ENCODE measurements around the gene HOTAIR.

HOTAIR gene

DNA sequence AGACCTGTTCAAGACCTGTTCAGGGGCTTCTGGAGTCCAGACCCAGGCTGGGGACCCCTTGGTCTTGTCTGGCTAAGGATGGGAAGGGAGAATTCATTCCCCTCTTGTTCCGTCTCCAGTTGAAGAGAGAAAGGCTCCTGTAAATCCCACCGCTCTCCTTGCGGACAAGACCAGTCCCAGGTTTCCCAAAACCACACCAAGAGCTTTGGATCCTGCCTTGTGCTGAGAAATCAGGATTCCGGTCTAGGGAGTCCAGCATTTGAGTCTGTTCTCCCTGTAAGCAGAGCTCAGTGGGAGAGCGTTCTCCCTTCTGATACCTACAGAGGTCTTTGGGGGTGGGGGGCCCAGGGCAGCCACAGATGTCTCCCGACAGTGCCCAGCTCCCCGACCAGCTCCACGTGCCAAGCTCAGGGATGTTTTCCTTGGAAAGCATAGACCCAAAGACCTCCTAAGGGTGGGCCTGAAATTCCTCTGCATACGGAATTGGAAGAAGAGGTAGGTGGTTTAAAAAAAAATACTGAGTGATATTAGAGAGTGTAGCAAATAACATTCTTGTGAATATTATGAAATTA is 34.2 kb downstream of the HOTAIR start:
- DNase-seq = no peak

DNA sequence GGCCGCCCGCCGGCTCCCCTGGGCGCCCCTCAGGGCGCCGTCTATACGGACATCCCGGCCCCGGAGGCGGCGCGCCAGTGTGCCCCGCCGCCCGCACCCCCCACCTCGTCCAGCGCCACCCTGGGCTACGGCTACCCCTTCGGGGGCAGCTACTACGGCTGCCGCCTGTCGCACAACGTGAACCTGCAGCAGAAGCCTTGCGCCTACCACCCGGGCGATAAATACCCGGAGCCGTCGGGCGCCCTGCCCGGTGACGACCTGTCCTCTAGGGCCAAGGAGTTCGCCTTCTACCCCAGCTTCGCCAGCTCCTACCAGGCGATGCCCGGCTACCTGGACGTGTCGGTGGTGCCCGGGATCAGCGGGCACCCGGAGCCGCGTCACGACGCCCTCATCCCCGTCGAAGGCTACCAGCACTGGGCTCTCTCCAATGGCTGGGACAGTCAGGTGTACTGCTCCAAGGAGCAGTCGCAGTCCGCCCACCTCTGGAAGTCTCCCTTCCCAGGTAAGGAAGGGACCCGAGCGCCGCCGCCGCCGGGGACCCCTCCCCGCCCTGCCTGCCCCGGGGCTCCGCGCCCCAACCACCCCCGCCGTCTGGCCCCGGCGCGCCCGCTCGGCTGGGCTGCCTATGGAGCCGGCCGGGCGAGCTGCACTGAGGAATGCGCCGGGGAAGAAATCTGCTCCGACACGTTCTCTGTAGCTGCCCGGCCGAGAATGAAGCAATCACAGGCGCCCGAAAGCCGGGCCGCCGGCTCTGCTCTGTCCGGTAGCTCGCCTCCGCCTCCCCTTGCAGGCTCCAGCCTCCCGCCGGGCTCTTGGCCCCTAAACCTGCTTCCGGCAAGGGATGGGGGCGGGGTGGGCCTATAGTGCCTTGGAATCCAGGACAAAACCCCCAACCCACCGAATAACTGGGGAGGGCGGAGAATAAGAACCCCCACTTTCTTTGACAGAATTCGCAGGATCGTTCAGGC is 35.3 kb downstream of the HOTAIR start:
- no peak for DNase-seq

DNA sequence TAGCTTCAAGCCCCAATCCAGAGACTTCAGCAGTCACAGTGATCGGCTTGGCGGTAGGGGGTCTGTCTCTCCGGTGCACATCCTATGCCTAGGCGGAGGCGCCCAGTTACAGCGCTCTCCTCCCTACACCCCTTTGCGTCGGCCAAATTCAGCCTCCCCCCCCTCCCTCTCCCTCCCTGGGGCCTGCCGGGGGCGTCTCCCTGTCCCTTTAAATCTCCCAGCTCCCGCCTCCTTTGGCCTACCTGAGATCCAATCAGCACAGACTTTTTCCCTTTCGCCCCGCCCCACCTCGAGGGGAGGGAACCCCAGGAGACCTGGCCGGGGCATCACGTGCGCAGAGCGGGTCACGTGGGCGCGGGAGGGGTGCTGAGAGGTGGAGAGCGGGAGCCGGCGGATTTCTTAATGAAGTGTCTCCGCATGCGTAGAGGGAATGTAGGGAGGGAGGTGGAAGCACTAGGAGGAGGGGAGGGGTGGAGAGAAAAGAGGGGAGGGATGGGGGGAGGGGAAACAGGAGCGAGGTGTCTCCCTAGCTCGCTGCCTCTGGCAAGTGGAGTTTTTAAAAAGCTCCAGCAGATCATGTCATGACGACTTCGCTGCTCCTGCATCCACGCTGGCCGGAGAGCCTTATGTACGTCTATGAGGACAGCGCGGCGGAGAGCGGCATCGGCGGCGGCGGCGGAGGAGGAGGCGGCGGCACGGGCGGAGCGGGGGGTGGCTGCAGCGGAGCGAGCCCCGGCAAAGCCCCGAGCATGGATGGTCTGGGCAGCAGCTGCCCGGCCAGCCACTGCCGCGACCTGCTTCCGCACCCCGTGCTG is 36.2 kb downstream of the HOTAIR start, which contains the start of gene HOXC13:
HOXC13 (plus strand) TSS at position 506 of the 815 bp plus-strand sequence; CDS start at position 582, 76 bp downstream.
- no peak for DNase-seq

DNA sequence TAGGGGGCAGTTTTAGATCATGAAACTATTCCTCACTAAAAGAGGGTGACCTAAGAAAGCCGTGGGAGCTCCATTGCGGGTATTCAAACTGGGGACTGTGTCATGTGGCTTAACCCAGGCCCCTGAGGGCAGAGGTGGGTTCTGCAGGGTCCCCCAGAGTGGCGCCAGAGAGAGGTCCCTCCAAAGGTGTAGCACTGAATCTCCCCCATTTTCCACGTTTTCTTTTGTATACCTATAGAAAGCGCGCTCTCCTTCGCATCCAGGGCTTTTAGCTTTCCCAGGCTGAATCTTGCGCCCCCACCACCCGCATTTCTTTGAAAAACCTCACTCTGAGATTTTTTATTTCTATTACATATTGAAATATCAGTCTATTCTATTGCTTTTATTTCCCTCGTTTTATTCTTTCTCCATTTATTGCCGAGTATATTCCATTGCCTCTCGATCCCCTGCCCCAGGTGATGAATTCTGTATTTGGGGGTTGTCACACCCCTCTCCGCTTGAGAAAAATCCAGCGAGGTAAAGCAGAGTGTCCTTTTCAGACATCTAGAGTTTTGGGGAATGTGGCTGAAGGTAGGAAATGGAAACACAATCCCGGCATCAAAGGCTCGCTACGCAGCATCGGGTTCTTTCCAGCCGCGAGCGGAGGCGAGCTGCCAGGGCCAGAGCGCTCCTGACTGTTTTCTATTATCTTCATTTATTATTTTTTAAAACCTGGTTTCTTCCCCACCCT is 37.0 kb downstream of the HOTAIR start:
- no peak for DNase-seq

DNA sequence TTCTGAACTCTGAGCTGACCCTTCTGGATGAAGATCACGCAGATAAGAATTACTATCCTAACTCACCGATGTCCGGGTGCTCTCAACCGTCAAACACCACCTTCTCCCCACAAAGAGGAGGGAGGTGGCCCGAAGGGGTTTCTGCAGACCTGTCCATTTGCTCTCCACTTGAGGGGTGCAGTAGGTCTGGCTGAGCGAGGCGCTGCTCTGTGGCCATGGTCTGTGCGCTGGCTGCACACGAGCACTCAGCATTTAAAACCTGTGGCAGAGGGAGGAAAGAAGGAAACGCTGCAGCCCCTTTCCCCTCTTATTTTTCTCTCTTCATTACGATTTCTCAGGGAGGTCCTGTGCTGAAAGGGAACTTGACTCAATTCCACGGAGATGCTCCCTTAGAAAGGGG is 37.7 kb downstream of the HOTAIR start:
- no peak for DNase-seq

DNA sequence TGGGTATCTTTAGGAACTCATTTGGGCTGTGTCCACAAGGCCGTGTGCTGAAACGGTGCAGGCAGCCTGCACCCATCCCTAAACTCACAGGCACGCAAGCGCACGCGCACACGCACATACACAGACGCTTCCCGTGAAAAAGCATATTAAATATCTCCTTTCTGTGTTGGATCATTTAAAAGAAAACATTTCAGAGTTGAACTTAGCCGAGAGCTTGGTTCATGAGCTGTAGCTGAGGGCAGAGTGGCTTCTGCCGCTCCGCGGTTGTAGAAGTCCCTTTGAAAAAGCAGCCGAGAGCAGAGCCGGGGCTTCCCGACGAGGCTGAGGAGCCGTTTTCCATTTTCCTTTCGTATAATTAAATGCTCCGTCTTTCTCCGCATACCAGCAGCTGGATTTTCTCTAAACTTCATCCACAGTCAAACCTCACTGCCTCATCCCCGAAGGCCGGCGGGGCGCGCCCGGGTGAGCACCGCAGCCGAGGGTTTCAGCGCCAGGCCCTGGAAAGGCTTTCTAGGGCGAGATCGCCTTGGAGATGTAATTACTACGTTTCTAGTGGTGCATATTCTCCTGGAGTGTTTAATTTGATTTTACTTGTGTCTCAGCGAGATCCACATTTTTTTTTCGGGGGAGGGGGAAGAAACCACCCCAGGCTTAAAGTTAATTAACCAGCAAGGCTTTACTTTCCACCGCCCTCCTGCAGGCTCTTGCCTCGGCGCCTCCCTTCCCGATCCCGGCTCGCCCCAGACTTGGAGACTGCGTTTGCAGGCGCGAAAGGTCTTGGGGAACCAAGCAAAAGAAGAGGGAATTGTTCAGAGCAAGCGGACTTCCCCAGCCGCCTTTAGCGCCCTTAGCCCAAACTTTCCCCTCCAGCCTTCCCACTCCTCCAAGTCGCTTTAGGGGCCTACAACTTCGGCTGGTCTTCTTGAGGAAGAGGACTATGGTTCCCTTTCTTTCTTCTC is 39.1 kb downstream of the HOTAIR start:
- DNase-seq = no peak

DNA sequence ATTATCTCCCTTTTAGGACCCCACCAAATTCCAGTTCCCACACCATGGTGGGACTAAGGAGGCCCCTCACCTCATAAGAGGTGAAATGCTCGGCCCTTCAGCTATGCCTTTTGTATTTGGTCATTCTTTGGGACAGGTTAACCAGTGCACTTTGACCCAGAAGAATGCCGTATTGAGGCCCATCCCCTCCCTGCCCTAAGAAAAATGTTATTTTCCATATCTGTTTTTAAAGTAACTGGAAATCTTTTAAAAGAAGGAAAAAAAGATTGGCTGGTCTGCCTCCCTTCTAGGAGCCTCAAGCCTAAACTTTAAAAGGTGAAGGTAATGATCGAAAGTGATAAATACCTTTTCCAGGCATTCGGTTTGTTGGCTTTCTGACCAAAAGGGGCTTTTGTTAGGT is 41.8 kb downstream of the HOTAIR start:
- no peak for DNase-seq

DNA sequence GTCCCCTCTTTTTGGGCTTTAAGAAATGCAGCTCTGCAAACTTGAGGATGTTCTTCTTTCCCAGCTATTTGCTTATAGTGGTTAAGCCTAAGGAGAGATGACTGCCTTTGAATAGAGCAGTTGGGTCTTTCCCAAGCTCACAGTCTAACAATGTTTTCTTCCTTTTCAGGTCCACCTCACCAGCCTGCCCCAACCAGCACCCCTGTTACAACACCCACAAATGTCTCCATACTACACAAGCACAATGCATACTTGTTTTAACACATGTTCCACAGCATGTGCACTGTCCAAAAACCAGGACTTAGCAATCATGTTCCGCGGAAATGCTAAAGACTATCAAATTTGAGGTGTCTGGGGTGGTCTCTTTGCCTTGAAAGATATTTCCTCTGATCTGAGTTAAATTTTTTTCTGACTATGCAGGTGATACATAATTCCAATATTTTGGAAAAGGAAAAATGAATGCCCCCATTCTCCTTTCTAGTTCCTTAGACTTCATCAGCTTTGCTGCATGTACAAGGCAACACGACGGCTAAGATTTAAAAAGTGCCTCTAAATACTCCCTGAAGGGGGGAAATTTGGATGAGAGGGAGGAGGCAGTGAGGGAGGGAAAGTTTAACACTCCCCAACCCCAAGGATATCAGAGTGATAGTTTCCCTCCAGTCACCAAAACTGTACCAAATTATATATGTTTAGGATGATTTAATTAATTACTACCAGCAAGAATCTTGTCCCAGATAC is 42.7 kb downstream of the HOTAIR start:
- DNase-seq = no peak

DNA sequence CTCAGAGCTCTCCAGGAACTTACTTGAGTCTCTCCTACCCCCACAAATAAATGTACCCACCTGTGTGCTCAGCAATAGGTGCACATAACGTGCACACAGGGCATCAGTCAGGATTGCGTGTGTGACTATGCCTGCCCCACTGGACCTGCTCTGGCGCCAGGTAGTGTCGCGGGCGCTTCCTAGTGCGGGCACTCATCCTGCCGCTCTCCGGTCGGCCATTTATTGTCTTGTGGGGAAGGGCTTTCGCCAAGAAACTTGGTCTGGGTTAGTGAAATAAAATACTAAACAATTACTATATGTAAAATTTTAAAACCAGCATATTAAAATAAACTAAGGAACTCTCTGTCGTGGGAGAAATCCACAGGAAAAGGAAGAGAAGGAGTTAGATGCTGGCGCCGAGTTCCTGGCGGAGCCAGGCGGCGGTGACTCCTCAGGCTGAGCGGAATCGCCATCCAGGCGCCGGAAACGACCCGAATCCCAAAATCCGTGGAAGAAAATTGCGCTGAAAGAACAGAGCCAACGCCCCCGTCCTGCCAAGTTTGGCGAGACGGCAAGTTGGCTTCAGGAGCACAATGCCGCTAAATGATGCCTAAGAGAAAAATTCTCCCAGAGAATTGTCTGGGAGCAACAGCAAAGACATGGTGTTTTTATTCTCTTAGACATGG is 44.0 kb downstream of the HOTAIR start:
- DNase-seq = no peak

DNA sequence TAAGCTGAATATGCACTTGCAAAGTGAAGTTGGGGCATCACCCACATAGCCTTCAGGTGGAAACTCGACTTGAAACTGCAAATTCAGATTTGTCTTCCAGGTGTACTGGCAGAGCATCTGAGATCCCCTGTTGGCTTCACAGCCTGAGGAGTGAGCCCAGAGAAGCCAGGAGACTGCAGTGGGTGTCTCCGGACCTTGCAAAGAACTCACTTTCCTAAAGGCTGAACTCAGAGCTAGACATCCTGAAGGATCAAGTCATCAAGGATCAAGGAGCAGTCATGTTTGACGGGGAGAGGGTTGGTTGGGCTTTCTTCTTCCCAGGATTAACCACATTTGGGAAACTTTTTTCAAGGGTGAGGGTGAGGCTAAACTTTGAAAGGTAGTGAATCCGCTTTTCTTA is 45.2 kb downstream of the HOTAIR start:
- no peak for DNase-seq

DNA sequence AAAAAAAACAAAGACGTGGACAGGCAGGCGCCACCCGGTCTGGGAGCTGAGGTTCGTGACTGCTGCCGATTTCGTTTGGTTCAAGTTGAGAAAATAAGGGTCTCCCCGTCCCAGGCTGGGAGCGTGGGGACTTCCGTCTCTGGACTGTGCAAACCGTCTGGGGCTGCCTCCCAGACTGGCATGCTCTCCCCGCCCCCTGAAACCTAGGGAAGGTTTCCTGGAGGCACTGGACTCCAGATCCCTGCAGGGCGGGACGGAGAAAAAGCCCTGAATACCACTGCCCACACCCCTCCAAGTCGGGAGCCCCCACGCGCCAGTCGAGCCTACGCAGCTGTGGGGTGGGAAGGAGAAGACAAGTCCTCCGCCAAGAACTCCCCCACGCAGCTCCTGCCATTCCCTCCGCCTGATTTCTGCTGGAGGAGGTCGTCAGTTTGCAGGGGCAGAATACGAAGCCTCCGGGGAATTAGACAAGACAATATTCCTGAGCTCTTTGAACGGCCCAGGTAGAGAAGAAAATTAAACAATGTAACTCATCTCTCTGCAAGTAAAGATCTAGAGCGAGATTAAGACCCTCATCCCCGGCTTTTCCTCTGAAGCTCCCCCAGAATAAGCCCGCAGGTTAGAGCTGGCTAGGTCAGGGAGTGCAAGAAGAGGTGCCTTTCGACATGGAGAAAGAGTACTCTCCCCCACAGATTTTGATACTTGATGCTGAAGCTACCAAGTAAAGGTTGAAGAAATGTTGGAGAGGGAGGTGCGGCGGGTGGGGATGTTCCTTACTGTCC is 46.5 kb downstream of the HOTAIR start:
- DNase-seq = no peak

DNA sequence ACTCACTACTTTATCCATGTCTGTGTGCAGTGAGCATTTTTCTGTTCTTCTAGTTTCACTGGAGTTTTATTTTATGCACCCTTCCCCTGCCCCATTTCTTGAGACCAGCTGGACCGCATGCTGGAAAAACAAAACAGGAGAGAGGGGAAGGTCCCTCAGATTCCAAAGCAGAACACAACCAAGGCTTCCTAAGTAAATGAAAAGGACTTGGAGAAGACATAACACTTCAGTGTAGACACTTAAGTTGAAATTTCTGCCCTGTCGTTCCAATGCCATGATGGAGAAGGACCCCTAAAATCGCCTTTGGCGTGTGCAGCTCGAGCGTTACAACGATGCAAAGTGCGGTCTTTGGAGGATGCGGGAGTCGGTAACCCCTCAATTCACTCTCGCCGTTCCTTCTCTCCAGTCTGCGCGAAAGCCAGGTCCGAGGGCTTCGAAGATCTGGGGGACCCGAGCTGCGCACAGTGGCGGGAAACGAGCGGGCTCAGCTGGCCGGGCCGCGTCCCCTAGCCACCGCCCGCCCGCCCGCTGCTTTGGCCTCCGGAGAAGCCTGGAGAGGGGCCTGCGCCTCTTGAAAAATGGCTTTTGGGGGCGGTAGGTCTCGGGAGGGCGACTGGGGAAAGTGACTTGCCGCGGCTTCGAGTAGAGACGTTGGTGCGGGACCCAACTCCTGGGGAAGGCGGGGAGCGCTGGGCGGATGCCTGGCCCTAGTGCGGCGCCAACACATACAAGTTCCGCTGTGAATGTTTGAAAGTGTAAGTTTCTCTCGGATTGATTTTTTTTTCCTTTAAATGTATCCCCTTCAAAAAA is 47.3 kb downstream of the HOTAIR start:
- DNase-seq = no peak

DNA sequence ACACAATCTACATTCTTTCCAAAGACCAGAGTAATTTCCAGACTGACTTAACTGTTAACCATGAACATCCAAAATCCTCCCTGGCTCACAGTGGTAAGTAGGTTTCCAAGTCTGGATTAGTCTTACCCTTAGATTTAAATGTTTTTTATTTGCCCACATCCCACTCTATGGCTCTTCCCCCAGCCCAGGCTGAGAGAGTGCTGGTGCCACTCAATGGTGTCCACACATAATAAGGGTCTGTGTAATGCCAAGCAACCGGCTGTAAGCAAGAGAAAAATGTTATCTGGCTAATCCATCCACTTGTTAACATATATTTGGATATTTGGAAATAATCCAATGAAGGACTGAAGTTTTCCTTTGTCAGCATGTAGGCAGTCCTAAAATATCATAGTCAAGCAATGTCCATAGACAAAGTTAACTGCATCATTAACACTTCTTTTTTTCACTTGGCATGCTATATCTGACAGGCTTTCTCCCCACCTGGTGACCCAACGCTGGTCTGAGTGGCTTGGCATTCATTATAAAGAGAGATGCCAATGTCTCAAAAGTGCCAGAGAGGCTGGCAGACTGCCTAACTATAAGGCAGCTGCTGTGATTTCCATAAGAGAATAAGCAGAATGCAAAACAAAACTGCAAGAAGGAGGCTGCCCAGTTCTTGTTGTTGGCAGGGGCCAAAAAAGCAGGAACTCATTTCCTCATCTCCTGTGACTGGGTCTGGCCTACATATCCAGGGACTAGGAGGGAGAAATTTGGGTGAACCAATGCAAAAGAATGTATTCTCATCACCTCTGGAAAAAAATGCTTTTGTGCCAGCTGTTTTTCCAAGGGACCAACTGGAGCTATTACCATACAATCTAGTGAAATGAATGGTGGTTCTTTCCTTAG is 50.0 kb downstream of the HOTAIR start:
- no peak for DNase-seq

DNA sequence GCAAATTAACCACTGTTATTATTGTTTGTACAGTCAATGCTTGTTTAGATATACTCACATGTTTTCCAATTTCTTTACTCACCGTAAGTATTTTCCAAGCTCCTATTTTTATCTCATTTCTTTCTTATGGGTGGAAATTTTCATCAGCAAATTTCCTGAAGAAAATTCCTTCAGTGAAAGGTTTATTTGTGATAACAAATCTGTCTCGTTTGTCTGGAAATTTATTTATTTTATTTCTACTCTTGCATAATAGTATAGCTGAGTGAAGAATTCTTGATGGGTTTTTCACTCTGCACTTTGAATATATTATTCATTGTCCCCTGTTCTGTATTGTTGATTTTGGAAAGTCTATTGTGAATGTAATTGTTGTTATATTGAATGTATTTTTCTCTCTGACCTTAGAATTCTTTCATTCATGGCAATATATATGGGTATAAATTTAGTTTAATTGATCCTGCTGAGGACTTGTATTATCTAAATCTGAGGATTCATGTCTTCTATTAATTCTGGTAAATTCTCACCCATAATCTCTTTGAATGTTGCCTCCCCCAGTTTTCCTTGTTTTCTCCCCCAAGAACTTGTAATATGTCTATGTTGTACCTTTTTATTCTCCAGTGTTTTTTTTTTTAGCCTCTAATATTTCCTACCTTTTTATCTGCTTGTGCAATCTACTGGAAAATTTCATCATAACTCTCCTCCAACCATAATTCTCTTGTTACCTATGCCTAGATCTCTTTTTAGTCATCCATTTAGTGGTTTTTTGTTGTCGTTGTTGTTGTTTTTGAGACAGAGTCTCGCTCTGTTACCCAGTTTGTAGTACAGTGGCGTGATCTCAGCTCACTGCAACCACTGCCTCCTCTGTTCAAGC is 57.7 kb downstream of the HOTAIR start:
- no peak for DNase-seq

All from suppressor macrophage treated with lipopolysaccharide for 4 hours (primary cell).